AG10803 (cell line): ENCODE data around the gene ATP5ME.

Experiments used
- DNase-seq: peaks from one replicate; pipeline ENCODE4 v3.0.0; 2010; ENCODE audit warnings: low read depth
- H3K4me3 ChIP-seq: 2 replicates; pipeline ENCODE4 v1.5.1; 2011; ENCODE audit warnings: mild to moderate bottlenecking, low read length, control low read depth
- CTCF ChIP-seq: conservative IDR thresholded peaks from 2 replicates; pipeline ENCODE4 v1.5.1; 2011; ENCODE audit warnings: mild to moderate bottlenecking, low read length, control low read depth, inconsistent platforms

The ATP5ME gene

GRCh38 chr4:689723-690122 is 15.6 kb upstream of the ATP5ME start:
- TF ChIP-seq CTCF, result no peak
- no peak for DNase-seq
- peak overlapping the region; percentile 52 for H3K4me3 ChIP-seq

GRCh38 chr4:688854-689681 is 15.0 kb upstream of the ATP5ME start, which contains the start of gene SLC49A3:
Gene SLC49A3, minus strand, starts transcription at chr4:689151. Its CDS starts 24 bp downstream, at chr4:689127.
- H3K4me3 ChIP-seq, result peak within 1 kb of the TSS; percentile 61
- TF ChIP-seq CTCF, result 0 out of 2 replicates have a peak, but pooled peaks have one; percentile 11
- DNase-seq, result peak; percentile 25

- H3K4me3 ChIP-seq, result peak overlapping the region; percentile 61
- no peak for TF ChIP-seq CTCF
- DNase-seq, result no peak
Measured at GRCh38 chr4:687971-688853, 14.1 kb upstream of the ATP5ME start.

GRCh38 chr4:687048-687970 is 13.2 kb upstream of the ATP5ME start:
- peak; percentile 87 for DNase-seq
- peak overlapping the region; percentile 61 for H3K4me3 ChIP-seq
- TF ChIP-seq CTCF, result no peak

GRCh38 chr4:686413-687040 is 12.5 kb upstream of the ATP5ME start:
- no peak for DNase-seq
- no peak for TF ChIP-seq CTCF

More at GRCh38 chr4:686413-687040, 12.5 kb upstream of the ATP5ME start:
- no peak overlapping the region for H3K4me3 ChIP-seq
